Lower leg skin (tissue), 4 donors: ENCODE results near the gene SH3BP1. TPM values are rescaled to one million over a fixed set of nuclear protein-coding genes. Genes with fewer than 3 reads are reported as not detected.
"Not testable (repeated sequence)": the region's sequence is repeated elsewhere in the genome, so short reads cannot be mapped to it uniquely, and the experiment has no call there.

Experiments
- DNase-seq, 2 donors: peaks; one replicate each; pipeline ENCODE4 v3.0.0-alpha.2; 2019; ENCODE audit warnings: low spot score in 2 of 2
- H3K4me3 ChIP-seq: fragments of 200-600 bp; sonication (generic); 2 replicates; pipeline ENCODE4 v1.5.1; 2017; ENCODE audit warnings: mild to moderate bottlenecking, low read depth; ENCODE audit not compliant: poor library complexity, severe bottlenecking
- CTCF ChIP-seq, 3 donors: fragments of 450-650 bp; IDR thresholded peaks; one replicate each; pipeline ENCODE4 v1.5.1; 2016; ENCODE audit warnings: antibody characterized with exemption in 3 of 3, mild to moderate bottlenecking in 3 of 3, moderate library complexity in 2 of 3
- POLR2A ChIP-seq, 2 donors: fragments of 450-650 bp; IDR thresholded peaks; one replicate each; pipeline ENCODE4 v1.6.1; 2016 to 2017; ENCODE audit warnings: antibody characterized with exemption in 2 of 2, mild to moderate bottlenecking in 1 of 2, moderate library complexity in 1 of 2
- whole genome bisulfite sequencing, 2 donors: methylation state at CpG; one replicate each; pipeline ENCODE4 v1.1.5; 2018; 5-methylcytosine and 5-hydroxymethylcytosine counted together
- intact Hi-C: fragments of 100-400 bp; cut with DNase I; formaldehyde crosslinking; loops from one replicate; pipeline ENCODE4 v1.15.0; 2023; ENCODE audit warnings: low total_unique reads
- total RNA-seq, 4 donors: library from RNA; depleted of rRNA; stranded (reverse); fragments of >200 nt; gene quantifications; one replicate each; pipeline ENCODE4 v1.1.0, GENCODE V29; 2016

The SH3BP1 gene
- total RNA-seq, 4 donors from 2014 or later, result 29.1 to 83.3 (median 60.3) TPM

- intact Hi-C loops, result loop anchor here (10.0 kb wide), 1 partner anchor 147 kb away; no protein-coding TSS in a partner anchor
- 99 to 100% methylated on average over 9 of the region's 9 CpGs for WGBS, 2 donors
- DNase-seq, result no peak
- no peak for TF ChIP-seq POLR2A (IDR thresholded peaks at IDR 0.05)
- no peak for TF ChIP-seq CTCF (IDR thresholded peaks at IDR 0.05)
- no peak overlapping the region for H3K4me3 ChIP-seq
Measured at GRCh38 chr22:37647317-37647716, 7.8 kb downstream of the SH3BP1 start.

- TF ChIP-seq POLR2A (IDR thresholded peaks at IDR 0.05) (no peak), CTCF (IDR thresholded peaks at IDR 0.05) (no peak)
- intact Hi-C loops, result loop anchor here (10.0 kb wide), 1 partner anchor 147 kb away; no protein-coding TSS in a partner anchor
- DNase-seq, result no peak
- no peak overlapping the region for H3K4me3 ChIP-seq
- 71 to 76% methylated on average over 7 to 9 of the region's 9 CpGs for WGBS, 2 donors
Measured at GRCh38 chr22:37647928-37648327, 8.5 kb downstream of the SH3BP1 start.

GRCh38 chr22:37650463-37651136, 11.1 kb downstream of the SH3BP1 start:
- intact Hi-C loops, result no loop called here
- TF ChIP-seq CTCF (IDR thresholded peaks at IDR 0.05), result no peak
- TF ChIP-seq POLR2A (IDR thresholded peaks at IDR 0.05), result no peak
- no peak overlapping the region for H3K4me3 ChIP-seq
- no peak for DNase-seq
- WGBS, 2 donors, result 95 to 96% methylated on average over 17 of the region's 17 CpGs

GRCh38 chr22:37654563-37655251, 15.2 kb downstream of the SH3BP1 start:
- no peak overlapping the region for H3K4me3 ChIP-seq
- TF ChIP-seq CTCF (IDR thresholded peaks at IDR 0.05) (no peak), POLR2A (IDR thresholded peaks at IDR 0.05) (no peak)
- DNase-seq, result no peak
- intact Hi-C loops, result no loop called here
- 75 to 87% methylated on average over 14 of the region's 14 CpGs for WGBS, 2 donors

GRCh38 chr22:37655252-37655563, 15.7 kb downstream of the SH3BP1 start:
- no peak overlapping the region for H3K4me3 ChIP-seq
- no peak for DNase-seq
- 85 to 89% methylated on average over 11 to 17 of the region's 17 CpGs for WGBS, 2 donors
- no peak for TF ChIP-seq POLR2A (IDR thresholded peaks at IDR 0.05)
- TF ChIP-seq CTCF (IDR thresholded peaks at IDR 0.05), result no peak
- intact Hi-C loops, result no loop called here

GRCh38 chr22:37656583-37656982, 17.1 kb downstream of the SH3BP1 start:
- intact Hi-C loops, H3K4me3 ChIP-seq, DNase-seq: not testable (repeated sequence)
- WGBS, 2 donors, result 89 to 90% methylated on average over 4 of the region's 4 CpGs
